WTC11 (cell line): Measurements from ENCODE around the gene KIAA1143. TPM values are rescaled to one million over a fixed set of nuclear protein-coding genes. Genes with fewer than 3 reads are reported as not detected.

Experiments used
- ATAC-seq: fragments of 200-7000 bp; cut with Tn5 transposase; 2 replicates; pipeline ENCODE4 v1.10.0; 2021; ENCODE audit warnings: mild to moderate bottlenecking, moderate library complexity
- CTCF ChIA-PET: fragments of 300-600 bp; sonication (Branson Sonifier 250); formaldehyde crosslinking; loops from one replicate; lab custom pipeline; 2021; ENCODE audit warnings: antibody characterized with exemption; lab: Charles Lee
- POLR2A ChIA-PET: fragments of 350-600 bp; sonication (Branson Sonifier 250); formaldehyde crosslinking; loops from one replicate; lab custom pipeline; 2021; ENCODE audit warnings: antibody characterized with exemption; lab: Charles Lee
- DNase-seq: peaks from one replicate; pipeline ENCODE4 v3.0.0; 2021; ENCODE audit warnings: low spot score
- H3K27ac Mint-ChIP-seq: 2 replicates; pipeline ENCODE4 v1.8.0; 2021; ENCODE audit warnings: mixed read lengths
- H3K27me3 Mint-ChIP-seq: 2 replicates; pipeline ENCODE4 v1.8.0; 2021; ENCODE audit warnings: low read depth, mild to moderate bottlenecking, moderate library complexity, mixed read lengths
- H3K36me3 Mint-ChIP-seq: 2 replicates; pipeline ENCODE4 v1.8.0; 2021; ENCODE audit warnings: mixed read lengths
- H3K4me1 Mint-ChIP-seq: 2 replicates; pipeline ENCODE4 v1.8.0; 2022; ENCODE audit warnings: mixed read lengths
- H3K4me3 Mint-ChIP-seq: 2 replicates; pipeline ENCODE4 v1.8.0; 2021; ENCODE audit warnings: mild to moderate bottlenecking, moderate library complexity, mixed read lengths
- H3K9me3 Mint-ChIP-seq: 2 replicates; pipeline ENCODE4 v1.8.0; 2021; ENCODE audit warnings: mixed read lengths
- CREB1 ChIP-seq: sonication (generic); formaldehyde crosslinking; IDR thresholded peaks from 2 replicates; pipeline ENCODE4 v1.8.0; 2023; ENCODE audit warnings: mild to moderate bottlenecking, missing genetic modification reagents
- E2F4 ChIP-seq: sonication (generic); formaldehyde crosslinking; IDR thresholded peaks from 2 replicates; pipeline ENCODE4 v1.8.1; 2022; ENCODE audit warnings: low read depth, mild to moderate bottlenecking, moderate library complexity, missing genetic modification reagents, borderline replicate concordance
- GRHL2 ChIP-seq: fragments of 250-450 bp; sonication (Bioruptor Pico); IDR thresholded peaks from 2 replicates; pipeline ENCODE4 v1.8.0; 2022; ENCODE audit warnings: mild to moderate bottlenecking, moderate library complexity; ENCODE audit not compliant: insufficient replicate concordance, severe bottlenecking
- GTF2I ChIP-seq: fragments of 250-450 bp; sonication (Bioruptor Pico); conservative IDR thresholded peaks from 2 replicates; pipeline ENCODE4 v1.4.0; 2021; ENCODE audit warnings: mild to moderate bottlenecking
- JUN ChIP-seq: sonication (generic); formaldehyde crosslinking; IDR thresholded peaks from 2 replicates; pipeline ENCODE4 v1.8.0; 2023; ENCODE audit warnings: mild to moderate bottlenecking, missing genetic modification reagents
- MXD4 ChIP-seq: fragments of 250-450 bp; sonication (Bioruptor Pico); IDR thresholded peaks from 2 replicates; pipeline ENCODE4 v1.8.0; 2021; ENCODE audit warnings: mild to moderate bottlenecking, moderate library complexity, borderline replicate concordance
- NFATC4 ChIP-seq: fragments of 250-450 bp; sonication (Bioruptor Pico); IDR thresholded peaks from 2 replicates; pipeline ENCODE4 v1.9.0; 2021; ENCODE audit warnings: mild to moderate bottlenecking
- OVOL2 ChIP-seq: fragments of 250-450 bp; sonication (Bioruptor Pico); IDR thresholded peaks from 2 replicates; pipeline ENCODE4 v1.9.0; 2021; ENCODE audit warnings: mild to moderate bottlenecking, borderline replicate concordance
- SMAD3 ChIP-seq: sonication (generic); formaldehyde crosslinking; IDR thresholded peaks from 2 replicates; pipeline ENCODE4 v1.8.0; 2022; ENCODE audit warnings: missing genetic modification reagents, mild to moderate bottlenecking, borderline replicate concordance
- SMAD4 ChIP-seq: sonication (generic); formaldehyde crosslinking; IDR thresholded peaks from 2 replicates; pipeline ENCODE4 v1.8.0; 2022; ENCODE audit warnings: mild to moderate bottlenecking, missing genetic modification reagents
- SOX15 ChIP-seq: fragments of 250-450 bp; sonication (Bioruptor Pico); IDR thresholded peaks from 2 replicates; pipeline ENCODE4 v1.9.0; 2021; ENCODE audit warnings: mild to moderate bottlenecking
- TEAD1 ChIP-seq: sonication (generic); formaldehyde crosslinking; IDR thresholded peaks from 2 replicates; pipeline ENCODE4 v1.8.0; 2022; ENCODE audit warnings: mild to moderate bottlenecking, missing genetic modification reagents
- TP53 ChIP-seq: sonication (generic); formaldehyde crosslinking; IDR thresholded peaks from 2 replicates; pipeline ENCODE4 v1.8.1; 2023; ENCODE audit warnings: mild to moderate bottlenecking, missing genetic modification reagents
- ZMAT4 ChIP-seq: fragments of 250-450 bp; sonication (Bioruptor Pico); IDR thresholded peaks from 2 replicates; pipeline ENCODE4 v1.9.0; 2021; ENCODE audit warnings: mild to moderate bottlenecking
- ZNF423 ChIP-seq: fragments of 250-450 bp; sonication (Bioruptor Pico); IDR thresholded peaks from 2 replicates; pipeline ENCODE4 v2.1.2; 2022; ENCODE audit warnings: mild to moderate bottlenecking, moderate library complexity
- total RNA-seq: library from RNA; stranded (reverse); gene quantifications from 3 replicates; pipeline ENCODE4 v1.2.3, GENCODE V29; 2021
- TF ChIP-seq, protein P1 (sequence below): fragments of 250-450 bp; sonication (Bioruptor Pico); conservative IDR thresholded peaks from 2 replicates; pipeline ENCODE4 v1.9.0; 2021; ENCODE audit warnings: mild to moderate bottlenecking
- TF ChIP-seq, protein P2 (sequence below): sonication (generic); formaldehyde crosslinking; IDR thresholded peaks from 2 replicates; pipeline ENCODE4 v1.8.0; 2022; ENCODE audit warnings: mild to moderate bottlenecking, missing genetic modification reagents
- TF ChIP-seq, protein P3 (sequence below): sonication (generic); formaldehyde crosslinking; IDR thresholded peaks from 2 replicates; pipeline ENCODE4 v1.8.0; 2023; ENCODE audit warnings: mild to moderate bottlenecking, missing genetic modification reagents
- TF ChIP-seq, protein P4 (sequence below): sonication (generic); formaldehyde crosslinking; IDR thresholded peaks from 2 replicates; pipeline ENCODE4 v1.8.1; 2023; ENCODE audit warnings: mild to moderate bottlenecking, missing genetic modification reagents, moderate library complexity
- TF ChIP-seq, protein P5 (sequence below): sonication (generic); formaldehyde crosslinking; IDR thresholded peaks from 2 replicates; pipeline ENCODE4 v1.8.1; 2023; ENCODE audit warnings: mild to moderate bottlenecking, missing genetic modification reagents, borderline replicate concordance

The KIAA1143 gene
- total RNA-seq, 1 experiment from 2014 or later = 55.6 TPM

- H3K9me3 Mint-ChIP-seq = peaks cover 94% of the 10 kb centered on the region
- TF ChIP-seq CREB1 = no peak
- no peak for TF ChIP-seq GRHL2 (CRISPR knock-in tag)
- TF ChIP-seq, protein P1, sequence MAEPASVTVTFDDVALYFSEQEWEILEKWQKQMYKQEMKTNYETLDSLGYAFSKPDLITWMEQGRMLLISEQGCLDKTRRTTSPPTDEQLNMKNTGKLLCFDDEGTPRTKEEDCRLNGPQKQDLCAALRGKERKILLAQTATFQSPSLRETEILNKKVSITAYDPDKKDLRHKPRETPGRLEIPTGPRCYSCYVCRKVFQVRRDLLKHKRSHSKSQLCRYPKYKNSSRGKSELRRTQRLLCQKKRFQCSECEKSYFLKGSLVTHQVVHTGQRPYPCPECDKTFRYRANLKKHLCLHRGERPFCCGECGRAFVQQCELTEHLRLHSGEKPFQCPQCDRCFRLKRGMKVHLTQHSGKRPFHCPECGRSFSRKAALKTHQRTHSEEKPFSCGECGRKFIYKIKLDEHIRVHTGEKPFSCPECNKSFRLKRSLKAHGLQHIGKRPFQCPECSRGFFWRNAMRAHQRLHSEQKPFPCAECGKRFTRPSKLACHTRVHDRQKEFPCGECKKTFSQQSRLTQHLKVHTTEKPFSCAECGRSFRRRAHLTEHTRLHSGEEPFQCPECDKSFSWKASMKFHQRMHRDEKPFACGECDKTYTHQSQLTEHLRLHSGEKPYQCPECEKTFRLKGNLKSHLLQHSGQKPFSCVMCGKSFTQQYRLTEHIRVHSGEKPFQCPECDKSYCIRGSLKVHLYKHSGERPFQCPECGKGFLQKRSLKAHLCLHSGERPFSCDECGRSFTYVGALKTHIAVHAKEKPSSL (CRISPR knock-in tag) = no peak
- TF ChIP-seq ZNF423 (CRISPR knock-in tag) = no peak
- TF ChIP-seq, protein P2, sequence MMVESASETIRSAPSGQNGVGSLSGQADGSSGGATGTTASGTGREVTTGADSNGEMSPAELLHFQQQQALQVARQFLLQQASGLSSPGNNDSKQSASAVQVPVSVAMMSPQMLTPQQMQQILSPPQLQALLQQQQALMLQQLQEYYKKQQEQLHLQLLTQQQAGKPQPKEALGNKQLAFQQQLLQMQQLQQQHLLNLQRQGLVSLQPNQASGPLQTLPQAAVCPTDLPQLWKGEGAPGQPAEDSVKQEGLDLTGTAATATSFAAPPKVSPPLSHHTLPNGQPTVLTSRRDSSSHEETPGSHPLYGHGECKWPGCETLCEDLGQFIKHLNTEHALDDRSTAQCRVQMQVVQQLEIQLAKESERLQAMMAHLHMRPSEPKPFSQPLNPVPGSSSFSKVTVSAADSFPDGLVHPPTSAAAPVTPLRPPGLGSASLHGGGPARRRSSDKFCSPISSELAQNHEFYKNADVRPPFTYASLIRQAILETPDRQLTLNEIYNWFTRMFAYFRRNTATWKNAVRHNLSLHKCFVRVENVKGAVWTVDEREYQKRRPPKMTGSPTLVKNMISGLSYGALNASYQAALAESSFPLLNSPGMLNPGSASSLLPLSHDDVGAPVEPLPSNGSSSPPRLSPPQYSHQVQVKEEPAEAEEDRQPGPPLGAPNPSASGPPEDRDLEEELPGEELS = no peak
- no peak for TF ChIP-seq TEAD1
- TF ChIP-seq SOX15 = no peak
- TF ChIP-seq MXD4 (CRISPR knock-in tag) = no peak
- TF ChIP-seq NFATC4 = no peak
- no peak for TF ChIP-seq GTF2I
- no peak for TF ChIP-seq ZMAT4
- TF ChIP-seq JUN (CRISPR knock-in tag) = no peak
- TF ChIP-seq, protein P3, sequence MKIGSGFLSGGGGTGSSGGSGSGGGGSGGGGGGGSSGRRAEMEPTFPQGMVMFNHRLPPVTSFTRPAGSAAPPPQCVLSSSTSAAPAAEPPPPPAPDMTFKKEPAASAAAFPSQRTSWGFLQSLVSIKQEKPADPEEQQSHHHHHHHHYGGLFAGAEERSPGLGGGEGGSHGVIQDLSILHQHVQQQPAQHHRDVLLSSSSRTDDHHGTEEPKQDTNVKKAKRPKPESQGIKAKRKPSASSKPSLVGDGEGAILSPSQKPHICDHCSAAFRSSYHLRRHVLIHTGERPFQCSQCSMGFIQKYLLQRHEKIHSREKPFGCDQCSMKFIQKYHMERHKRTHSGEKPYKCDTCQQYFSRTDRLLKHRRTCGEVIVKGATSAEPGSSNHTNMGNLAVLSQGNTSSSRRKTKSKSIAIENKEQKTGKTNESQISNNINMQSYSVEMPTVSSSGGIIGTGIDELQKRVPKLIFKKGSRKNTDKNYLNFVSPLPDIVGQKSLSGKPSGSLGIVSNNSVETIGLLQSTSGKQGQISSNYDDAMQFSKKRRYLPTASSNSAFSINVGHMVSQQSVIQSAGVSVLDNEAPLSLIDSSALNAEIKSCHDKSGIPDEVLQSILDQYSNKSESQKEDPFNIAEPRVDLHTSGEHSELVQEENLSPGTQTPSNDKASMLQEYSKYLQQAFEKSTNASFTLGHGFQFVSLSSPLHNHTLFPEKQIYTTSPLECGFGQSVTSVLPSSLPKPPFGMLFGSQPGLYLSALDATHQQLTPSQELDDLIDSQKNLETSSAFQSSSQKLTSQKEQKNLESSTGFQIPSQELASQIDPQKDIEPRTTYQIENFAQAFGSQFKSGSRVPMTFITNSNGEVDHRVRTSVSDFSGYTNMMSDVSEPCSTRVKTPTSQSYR (CRISPR knock-in tag) = no peak
- TF ChIP-seq, protein P4, sequence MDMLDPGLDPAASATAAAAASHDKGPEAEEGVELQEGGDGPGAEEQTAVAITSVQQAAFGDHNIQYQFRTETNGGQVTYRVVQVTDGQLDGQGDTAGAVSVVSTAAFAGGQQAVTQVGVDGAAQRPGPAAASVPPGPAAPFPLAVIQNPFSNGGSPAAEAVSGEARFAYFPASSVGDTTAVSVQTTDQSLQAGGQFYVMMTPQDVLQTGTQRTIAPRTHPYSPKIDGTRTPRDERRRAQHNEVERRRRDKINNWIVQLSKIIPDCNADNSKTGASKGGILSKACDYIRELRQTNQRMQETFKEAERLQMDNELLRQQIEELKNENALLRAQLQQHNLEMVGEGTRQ (CRISPR knock-in tag) = no peak
- no peak for TF ChIP-seq TP53
- TF ChIP-seq, all 79 proteins: peak for 0
- ChIA-PET POLR2A (no interaction called here), CTCF (interaction anchor here (1.0 kb wide), 1 partner anchor 9 kb away, joined by 3 read pairs; the partner anchor contains the start of gene ZNF502)
- no peak for DNase-seq
- H3K27me3 Mint-ChIP-seq = peaks cover 23% of the 10 kb centered on the region
- H3K36me3 Mint-ChIP-seq = peaks cover 81% of the 10 kb centered on the region
- ATAC-seq = no peak
- no peaks in the 10 kb centered on the region for H3K4me1 Mint-ChIP-seq
- no peak overlapping the region for H3K27ac Mint-ChIP-seq
- H3K4me3 Mint-ChIP-seq = no peak overlapping the region
Measured at GRCh38 chr3:44721231-44722102, 40.0 kb downstream of the KIAA1143 start.

GRCh38 chr3:44712455-44713075, 48.9 kb downstream of the KIAA1143 start, which contains the start of gene ZNF502:
TSS of gene ZNF502 (plus strand) at chr3:44712660. CDS start at chr3:44720262, 7,602 bp downstream.
- POLR2A ChIA-PET = interaction anchor here (1.1 to 1.6 kb wide), 2 partner anchors 16 to 64 kb away, joined by 4 to 7 read pairs; partner anchors contain the start of genes ZNF35 and ZNF501
- Mint-ChIP-seq H3K36me3 (peaks cover 29% of the 10 kb centered on the region), H3K9me3 (peaks cover 77% of the 10 kb centered on the region), H3K27ac (peak within 1 kb of the TSS; percentile 62), H3K4me3 (peak within 1 kb of the TSS; percentile 92), H3K4me1 (no peaks in the 10 kb centered on the region), H3K27me3 (peaks cover 37% of the 10 kb centered on the region)
- CTCF ChIA-PET = interaction anchor here (0.7 to 1.0 kb wide), 2 partner anchors 9 to 17 kb away, joined by 3 to 9 read pairs; partner anchors contain the start of gene ZNF501
- peak; percentile 79 for DNase-seq
- ATAC-seq = peak; percentile 97
- TF ChIP-seq E2F4 (CRISPR knock-in tag) (0 out of 2 replicates have a peak, but pooled peaks have one; percentile 49), CREB1 (no peak), OVOL2 (CRISPR knock-in tag) (no peak), SMAD3 (CRISPR knock-in tag) (no peak), SMAD4 (CRISPR knock-in tag) (no peak)
- TF ChIP-seq, protein P5, sequence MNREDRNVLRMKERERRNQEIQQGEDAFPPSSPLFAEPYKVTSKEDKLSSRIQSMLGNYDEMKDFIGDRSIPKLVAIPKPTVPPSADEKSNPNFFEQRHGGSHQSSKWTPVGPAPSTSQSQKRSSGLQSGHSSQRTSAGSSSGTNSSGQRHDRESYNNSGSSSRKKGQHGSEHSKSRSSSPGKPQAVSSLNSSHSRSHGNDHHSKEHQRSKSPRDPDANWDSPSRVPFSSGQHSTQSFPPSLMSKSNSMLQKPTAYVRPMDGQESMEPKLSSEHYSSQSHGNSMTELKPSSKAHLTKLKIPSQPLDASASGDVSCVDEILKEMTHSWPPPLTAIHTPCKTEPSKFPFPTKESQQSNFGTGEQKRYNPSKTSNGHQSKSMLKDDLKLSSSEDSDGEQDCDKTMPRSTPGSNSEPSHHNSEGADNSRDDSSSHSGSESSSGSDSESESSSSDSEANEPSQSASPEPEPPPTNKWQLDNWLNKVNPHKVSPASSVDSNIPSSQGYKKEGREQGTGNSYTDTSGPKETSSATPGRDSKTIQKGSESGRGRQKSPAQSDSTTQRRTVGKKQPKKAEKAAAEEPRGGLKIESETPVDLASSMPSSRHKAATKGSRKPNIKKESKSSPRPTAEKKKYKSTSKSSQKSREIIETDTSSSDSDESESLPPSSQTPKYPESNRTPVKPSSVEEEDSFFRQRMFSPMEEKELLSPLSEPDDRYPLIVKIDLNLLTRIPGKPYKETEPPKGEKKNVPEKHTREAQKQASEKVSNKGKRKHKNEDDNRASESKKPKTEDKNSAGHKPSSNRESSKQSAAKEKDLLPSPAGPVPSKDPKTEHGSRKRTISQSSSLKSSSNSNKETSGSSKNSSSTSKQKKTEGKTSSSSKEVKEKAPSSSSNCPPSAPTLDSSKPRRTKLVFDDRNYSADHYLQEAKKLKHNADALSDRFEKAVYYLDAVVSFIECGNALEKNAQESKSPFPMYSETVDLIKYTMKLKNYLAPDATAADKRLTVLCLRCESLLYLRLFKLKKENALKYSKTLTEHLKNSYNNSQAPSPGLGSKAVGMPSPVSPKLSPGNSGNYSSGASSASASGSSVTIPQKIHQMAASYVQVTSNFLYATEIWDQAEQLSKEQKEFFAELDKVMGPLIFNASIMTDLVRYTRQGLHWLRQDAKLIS = 0 out of 2 replicates have a peak, but pooled peaks have one; percentile 41
